Neural cell (in vitro differentiated cells): ENCODE data around the gene SDK1.

Experiments
- EP300 ChIP-seq: fragments of 450-650 bp; conservative IDR thresholded peaks from 2 replicates; pipeline ENCODE4 v1.6.1; 2014; ENCODE audit warnings: antibody characterized with exemption, mild to moderate bottlenecking, moderate library complexity; ENCODE audit not compliant: poor library complexity, severe bottlenecking
- EZH2 ChIP-seq: fragments of 200-600, 300-800 bp; shearing (Covaris generic), sonication (generic); IDR thresholded peaks from 2 replicates; pipeline ENCODE4 v1.6.1; 2014; ENCODE audit warnings: antibody characterized with exemption, low read length, borderline replicate concordance, mild to moderate bottlenecking; ENCODE audit not compliant: insufficient read depth, poor library complexity, severe bottlenecking
- MXI1 ChIP-seq: fragments of 450-650 bp; conservative IDR thresholded peaks from 2 replicates; pipeline ENCODE4 v1.6.1; 2014; ENCODE audit warnings: antibody characterized with exemption, mild to moderate bottlenecking; ENCODE audit not compliant: poor library complexity, severe bottlenecking
- POLR2AphosphoS5 ChIP-seq: IDR thresholded peaks from 2 replicates; pipeline ENCODE4 v1.6.1; 2012
- RAD21 ChIP-seq: fragments of 450-650 bp; conservative IDR thresholded peaks from 2 replicates; pipeline ENCODE4 v1.6.1; 2014; ENCODE audit warnings: antibody characterized with exemption, mild to moderate bottlenecking, moderate library complexity
- SMC3 ChIP-seq: fragments of 450-650 bp; conservative IDR thresholded peaks from 2 replicates; pipeline ENCODE4 v1.6.1; 2014; ENCODE audit warnings: antibody characterized with exemption, mild to moderate bottlenecking, moderate library complexity; ENCODE audit not compliant: poor library complexity
- TAF1 ChIP-seq: IDR thresholded peaks from 2 replicates; pipeline ENCODE4 v1.6.1; 2012; ENCODE audit warnings: low read depth
- TF ChIP-seq, protein P1 (sequence below): fragments of 450-650 bp; IDR thresholded peaks from 2 replicates; pipeline ENCODE4 v1.5.1; 2014; ENCODE audit warnings: antibody characterized with exemption, mild to moderate bottlenecking, moderate library complexity; ENCODE audit not compliant: poor library complexity, severe bottlenecking
- TF ChIP-seq, protein P2 (sequence below): IDR thresholded peaks from 2 replicates; pipeline ENCODE4 v1.6.1; 2012; ENCODE audit warnings: borderline replicate concordance

DNA sequence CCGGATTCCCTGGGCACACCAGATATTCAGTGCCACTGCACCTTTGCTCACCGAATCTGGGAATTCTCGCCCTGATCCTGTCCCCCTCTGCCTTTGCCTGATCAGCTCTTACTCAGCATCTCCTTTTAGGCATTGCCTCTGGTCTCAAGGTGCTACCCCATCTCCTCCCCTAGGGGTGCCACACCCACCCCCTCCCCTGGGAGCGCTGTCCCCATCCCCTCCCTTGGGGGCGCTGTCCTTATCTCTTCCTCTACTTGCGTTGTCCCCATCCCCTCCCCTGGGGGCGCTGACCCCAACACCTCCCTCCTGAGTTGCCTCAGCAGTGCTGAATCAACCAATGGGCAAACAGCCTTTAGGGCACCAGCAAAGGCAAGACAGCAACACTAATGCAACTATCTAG lies 694.1 kb downstream of the SDK1 start:
- TF ChIP-seq, protein P1, sequence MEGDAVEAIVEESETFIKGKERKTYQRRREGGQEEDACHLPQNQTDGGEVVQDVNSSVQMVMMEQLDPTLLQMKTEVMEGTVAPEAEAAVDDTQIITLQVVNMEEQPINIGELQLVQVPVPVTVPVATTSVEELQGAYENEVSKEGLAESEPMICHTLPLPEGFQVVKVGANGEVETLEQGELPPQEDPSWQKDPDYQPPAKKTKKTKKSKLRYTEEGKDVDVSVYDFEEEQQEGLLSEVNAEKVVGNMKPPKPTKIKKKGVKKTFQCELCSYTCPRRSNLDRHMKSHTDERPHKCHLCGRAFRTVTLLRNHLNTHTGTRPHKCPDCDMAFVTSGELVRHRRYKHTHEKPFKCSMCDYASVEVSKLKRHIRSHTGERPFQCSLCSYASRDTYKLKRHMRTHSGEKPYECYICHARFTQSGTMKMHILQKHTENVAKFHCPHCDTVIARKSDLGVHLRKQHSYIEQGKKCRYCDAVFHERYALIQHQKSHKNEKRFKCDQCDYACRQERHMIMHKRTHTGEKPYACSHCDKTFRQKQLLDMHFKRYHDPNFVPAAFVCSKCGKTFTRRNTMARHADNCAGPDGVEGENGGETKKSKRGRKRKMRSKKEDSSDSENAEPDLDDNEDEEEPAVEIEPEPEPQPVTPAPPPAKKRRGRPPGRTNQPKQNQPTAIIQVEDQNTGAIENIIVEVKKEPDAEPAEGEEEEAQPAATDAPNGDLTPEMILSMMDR = no peak
- TF ChIP-seq EZH2 (no peak), RAD21 (no peak), EP300 (no peak), POLR2AphosphoS5 (no peak), SMC3 (no peak), TAF1 (no peak), MXI1 (no peak)
- TF ChIP-seq, protein P2, sequence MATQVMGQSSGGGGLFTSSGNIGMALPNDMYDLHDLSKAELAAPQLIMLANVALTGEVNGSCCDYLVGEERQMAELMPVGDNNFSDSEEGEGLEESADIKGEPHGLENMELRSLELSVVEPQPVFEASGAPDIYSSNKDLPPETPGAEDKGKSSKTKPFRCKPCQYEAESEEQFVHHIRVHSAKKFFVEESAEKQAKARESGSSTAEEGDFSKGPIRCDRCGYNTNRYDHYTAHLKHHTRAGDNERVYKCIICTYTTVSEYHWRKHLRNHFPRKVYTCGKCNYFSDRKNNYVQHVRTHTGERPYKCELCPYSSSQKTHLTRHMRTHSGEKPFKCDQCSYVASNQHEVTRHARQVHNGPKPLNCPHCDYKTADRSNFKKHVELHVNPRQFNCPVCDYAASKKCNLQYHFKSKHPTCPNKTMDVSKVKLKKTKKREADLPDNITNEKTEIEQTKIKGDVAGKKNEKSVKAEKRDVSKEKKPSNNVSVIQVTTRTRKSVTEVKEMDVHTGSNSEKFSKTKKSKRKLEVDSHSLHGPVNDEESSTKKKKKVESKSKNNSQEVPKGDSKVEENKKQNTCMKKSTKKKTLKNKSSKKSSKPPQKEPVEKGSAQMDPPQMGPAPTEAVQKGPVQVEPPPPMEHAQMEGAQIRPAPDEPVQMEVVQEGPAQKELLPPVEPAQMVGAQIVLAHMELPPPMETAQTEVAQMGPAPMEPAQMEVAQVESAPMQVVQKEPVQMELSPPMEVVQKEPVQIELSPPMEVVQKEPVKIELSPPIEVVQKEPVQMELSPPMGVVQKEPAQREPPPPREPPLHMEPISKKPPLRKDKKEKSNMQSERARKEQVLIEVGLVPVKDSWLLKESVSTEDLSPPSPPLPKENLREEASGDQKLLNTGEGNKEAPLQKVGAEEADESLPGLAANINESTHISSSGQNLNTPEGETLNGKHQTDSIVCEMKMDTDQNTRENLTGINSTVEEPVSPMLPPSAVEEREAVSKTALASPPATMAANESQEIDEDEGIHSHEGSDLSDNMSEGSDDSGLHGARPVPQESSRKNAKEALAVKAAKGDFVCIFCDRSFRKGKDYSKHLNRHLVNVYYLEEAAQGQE = no peak
